ENCODE measurements around the gene NAA80. TPM values are rescaled to one million over a fixed set of nuclear protein-coding genes. Genes with fewer than 3 reads are reported as not detected.

NAA80 gene
- total and polyA plus RNA-seq, 10 of the 15 experiments (the other 5 are each of a cell fraction or from before 2014, with no cell fraction given): 0.48 to 12.7 (median 6.7) TPM

DNA sequence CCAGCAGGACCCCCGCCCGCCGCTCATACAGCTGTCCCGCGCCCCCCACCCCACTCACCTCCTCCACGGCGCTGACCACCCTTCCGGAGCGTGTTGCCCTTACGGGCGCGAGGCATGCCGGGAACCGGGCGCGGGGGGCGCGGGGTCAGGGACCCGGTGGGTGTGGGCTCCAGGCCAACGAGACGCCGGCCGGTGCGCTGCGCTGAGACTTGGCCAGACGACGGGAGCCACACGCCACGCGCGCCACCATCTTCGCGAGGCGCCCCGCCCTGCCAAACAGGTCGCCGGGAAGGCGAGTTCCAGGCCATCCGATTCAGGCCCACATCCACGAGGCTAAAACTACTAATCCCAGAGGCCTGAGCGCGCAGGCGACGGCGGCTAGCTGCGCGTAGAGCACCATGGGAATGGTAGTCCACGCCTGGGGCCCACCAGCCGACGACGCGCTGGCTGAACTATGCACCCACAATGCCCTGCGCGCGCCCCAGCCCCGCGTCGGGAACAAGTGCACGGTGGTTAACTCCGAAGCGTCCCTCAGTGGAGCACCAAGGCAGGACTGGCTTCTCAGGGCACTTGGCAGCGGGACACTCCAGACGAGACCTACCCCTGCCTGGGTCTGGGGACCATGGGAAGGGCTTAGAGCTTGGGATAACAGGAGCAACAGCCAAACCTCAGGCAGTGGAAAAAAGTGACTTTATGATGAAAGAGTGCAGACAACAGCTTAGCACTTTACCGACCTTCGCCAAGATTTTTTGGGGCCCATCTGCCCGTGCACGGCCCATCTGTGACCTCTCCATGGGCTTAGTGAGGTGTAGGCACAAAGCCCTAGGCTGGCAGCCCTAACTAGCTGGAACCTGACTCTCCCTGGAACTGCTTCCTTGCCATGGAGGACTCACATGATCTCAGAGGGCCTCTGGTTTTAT, 6.8 kb downstream of the NAA80 start, which contains the start of gene IFRD2 (continued):
- TF ChIP-seq BHLHE40 (IDR thresholded peaks at IDR 0.05; ENCODE audit: borderline replicate concordance in 1 of 2, low read depth in 2 of 2, low read length in 1 of 2) (peak; percentile 4 to 66; a peak in 3 of 4 replicates), ZNF207 (IDR thresholded peaks at IDR 0.05; ENCODE audit: borderline replicate concordance) (peak; percentile 90; the same call in 1 of the 2 replicates), ZZZ3 (IDR thresholded peaks at IDR 0.05; ENCODE audit: control insufficient read depth, insufficient read length, low read depth) (no peak), MEF2B (IDR thresholded peaks at IDR 0.05; ENCODE audit: partially characterized antibody, poor library complexity, severe bottlenecking) (no peak), BACH1 (IDR thresholded peaks at IDR 0.05; ENCODE audit: borderline replicate concordance) (peak; percentile 57; the same call in 1 of the 2 replicates), KLF5 (IDR thresholded peaks at IDR 0.05; ENCODE audit: partially characterized antibody) (peak; percentile 89), YBX1 (IDR thresholded peaks at IDR 0.05) (no peak), POLR2AphosphoS2 (IDR thresholded peaks at IDR 0.05; ENCODE audit: low read depth, low read length) (peak; percentile 69; the same call in 1 of the 2 replicates), REST (IDR thresholded peaks at IDR 0.05; ENCODE audit: low read depth, low read length) (no peak), RBBP5 (conservative IDR thresholded peaks at IDR 0.05) (no peak), RAD21 (IDR thresholded peaks at IDR 0.05; ENCODE audit: insufficient read depth, low read depth, low read length) (no peak), POLR2AphosphoS5 (IDR thresholded peaks at IDR 0.05; ENCODE audit: low read length) (peak; percentile 70), RELB (IDR thresholded peaks at IDR 0.05; ENCODE audit: low read depth) (peak; percentile 24; the same call in 1 of the 2 replicates), SMC3 (IDR thresholded peaks at IDR 0.05; ENCODE audit: borderline replicate concordance, low read length) (no peak)
- TF ChIP-seq, protein P1, sequence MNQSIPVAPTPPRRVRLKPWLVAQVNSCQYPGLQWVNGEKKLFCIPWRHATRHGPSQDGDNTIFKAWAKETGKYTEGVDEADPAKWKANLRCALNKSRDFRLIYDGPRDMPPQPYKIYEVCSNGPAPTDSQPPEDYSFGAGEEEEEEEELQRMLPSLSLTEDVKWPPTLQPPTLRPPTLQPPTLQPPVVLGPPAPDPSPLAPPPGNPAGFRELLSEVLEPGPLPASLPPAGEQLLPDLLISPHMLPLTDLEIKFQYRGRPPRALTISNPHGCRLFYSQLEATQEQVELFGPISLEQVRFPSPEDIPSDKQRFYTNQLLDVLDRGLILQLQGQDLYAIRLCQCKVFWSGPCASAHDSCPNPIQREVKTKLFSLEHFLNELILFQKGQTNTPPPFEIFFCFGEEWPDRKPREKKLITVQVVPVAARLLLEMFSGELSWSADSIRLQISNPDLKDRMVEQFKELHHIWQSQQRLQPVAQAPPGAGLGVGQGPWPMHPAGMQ (IDR thresholded peaks at IDR 0.05; ENCODE audit: borderline replicate concordance): no peak
- TF ChIP-seq, protein P2, sequence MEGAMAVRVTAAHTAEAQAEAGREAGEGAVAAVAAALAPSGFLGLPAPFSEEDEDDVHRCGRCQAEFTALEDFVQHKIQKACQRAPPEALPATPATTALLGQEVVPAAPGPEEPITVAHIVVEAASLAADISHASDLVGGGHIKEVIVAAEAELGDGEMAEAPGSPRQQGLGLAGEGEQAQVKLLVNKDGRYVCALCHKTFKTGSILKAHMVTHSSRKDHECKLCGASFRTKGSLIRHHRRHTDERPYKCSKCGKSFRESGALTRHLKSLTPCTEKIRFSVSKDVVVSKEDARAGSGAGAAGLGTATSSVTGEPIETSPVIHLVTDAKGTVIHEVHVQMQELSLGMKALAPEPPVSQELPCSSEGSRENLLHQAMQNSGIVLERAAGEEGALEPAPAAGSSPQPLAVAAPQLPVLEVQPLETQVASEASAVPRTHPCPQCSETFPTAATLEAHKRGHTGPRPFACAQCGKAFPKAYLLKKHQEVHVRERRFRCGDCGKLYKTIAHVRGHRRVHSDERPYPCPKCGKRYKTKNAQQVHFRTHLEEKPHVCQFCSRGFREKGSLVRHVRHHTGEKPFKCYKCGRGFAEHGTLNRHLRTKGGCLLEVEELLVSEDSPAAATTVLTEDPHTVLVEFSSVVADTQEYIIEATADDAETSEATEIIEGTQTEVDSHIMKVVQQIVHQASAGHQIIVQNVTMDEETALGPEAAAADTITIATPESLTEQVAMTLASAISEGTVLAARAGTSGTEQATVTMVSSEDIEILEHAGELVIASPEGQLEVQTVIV (IDR thresholded peaks at IDR 0.05; ENCODE audit: borderline replicate concordance, partially characterized antibody): peak; percentile 44

Data from GM12878 (cell line).